Right atrium auricular region (tissue), 2 donors: Measurements from ENCODE around the gene ASAP2. TPM values are rescaled to one million over a fixed set of nuclear protein-coding genes. Genes with fewer than 3 reads are reported as not detected.

ENCODE experiments used
- DNase-seq: peaks from one replicate; pipeline ENCODE4 v3.0.0-alpha.2; 2019; ENCODE audit warnings: low spot score
- H3K27ac ChIP-seq, 2 donors: fragments of 200-600 bp; sonication (generic); 1 replicate in 1 of 2; 2 replicates in 1 of 2; pipeline ENCODE4 v1.5.1; 2016 to 2019
- H3K27me3 ChIP-seq, 2 donors: fragments of 200-600 bp; sonication (generic); one replicate each; pipeline versions ENCODE4 v1.5.1 to v1.6.0; 2017 to 2019
- H3K36me3 ChIP-seq: fragments of 200-600 bp; sonication (generic); one replicate; pipeline ENCODE4 v1.5.1; 2016
- H3K4me1 ChIP-seq, 2 donors: fragments of 200-600 bp; sonication (generic); one replicate each; pipeline versions ENCODE4 v1.5.1 to v1.6.0; 2017 to 2019
- H3K4me3 ChIP-seq, 2 donors: fragments of 200-600 bp; sonication (generic); 1 replicate in 1 of 2; 2 replicates in 1 of 2; pipeline ENCODE4 v1.5.1; 2017 to 2019; ENCODE audit warnings: mild to moderate bottlenecking in 1 of 2, moderate library complexity in 1 of 2
- H3K9me3 ChIP-seq, 2 donors: fragments of 200-600 bp; sonication (generic); one replicate each; pipeline ENCODE4 v1.5.1; 2019
- CTCF ChIP-seq, 2 donors: fragments of 200-600 bp; sonication (generic); IDR thresholded peaks; one replicate each; pipeline ENCODE4 v1.5.1; 2019; ENCODE audit warnings: antibody characterized with exemption in 2 of 2
- total RNA-seq, 2 donors: library from RNA; depleted of rRNA; stranded (reverse); fragments of >200 nt; gene quantifications; one replicate each; pipeline ENCODE4 v1.1.0, GENCODE V29; 2016

The ASAP2 gene
- total RNA-seq, 2 donors from 2014 or later = 13.2 to 20.3 TPM

DNA sequence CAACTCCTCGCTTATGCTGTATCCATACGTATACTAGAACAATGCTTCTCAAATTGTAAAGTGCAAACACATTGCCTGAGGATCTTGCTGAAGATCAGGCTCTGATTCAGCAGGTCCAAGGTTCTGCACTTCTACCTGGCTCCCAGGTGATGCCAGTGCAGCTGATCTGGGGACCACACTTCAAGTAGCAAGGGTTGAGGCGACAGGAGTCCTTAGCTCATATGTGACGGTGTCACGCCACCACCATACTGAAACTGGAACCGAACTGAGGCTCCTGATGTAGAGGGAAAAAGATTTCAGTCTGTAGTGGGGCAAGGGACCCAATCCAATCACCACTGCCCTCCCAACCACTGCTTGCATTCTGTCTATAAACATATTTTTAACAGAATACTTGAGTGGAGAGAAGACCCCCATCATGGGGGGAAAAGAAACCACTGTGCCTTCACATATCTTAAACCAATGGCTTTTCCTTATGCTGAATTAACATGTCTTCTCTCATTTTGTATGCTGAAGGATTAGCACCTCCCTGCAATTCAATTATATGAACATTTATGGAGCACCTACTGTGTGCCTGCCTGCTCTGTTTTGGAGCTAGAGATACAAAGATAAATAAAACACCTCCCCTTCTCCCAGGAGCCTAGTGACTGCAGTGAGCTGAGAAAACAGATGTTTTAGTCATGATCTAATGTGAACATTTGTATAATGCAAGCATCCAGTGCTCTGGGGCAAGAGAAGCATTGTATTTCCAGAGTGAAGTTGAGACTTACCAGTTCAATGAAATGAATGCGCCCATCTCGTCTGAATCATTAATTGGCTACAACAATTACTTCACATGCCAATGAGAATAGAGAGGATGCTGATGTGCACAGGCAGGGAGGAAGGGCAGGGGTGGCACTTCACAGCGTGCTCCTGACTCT, 6.6 kb upstream of the ASAP2 start:
- no peak for TF ChIP-seq CTCF (IDR thresholded peaks at IDR 0.05)
- H3K27ac ChIP-seq = no peak overlapping the region
- H3K9me3 ChIP-seq = no peaks in the 10 kb centered on the region
- DNase-seq = peak; percentile 36
- H3K4me3 ChIP-seq = no peak overlapping the region
- H3K36me3 ChIP-seq = no peaks in the 10 kb centered on the region
- H3K27me3 ChIP-seq = no peaks in the 10 kb centered on the region
- no peaks in the 10 kb centered on the region for H3K4me1 ChIP-seq

- Histone ChIP-seq H3K27me3 (no peaks in the 10 kb centered on the region), H3K4me1 (peaks cover 0 to 3% of the 10 kb centered on the region in 2 donors), H3K9me3 (no peaks in the 10 kb centered on the region), H3K4me3 (no peak overlapping the region), H3K36me3 (no peaks in the 10 kb centered on the region), H3K27ac (no peak overlapping the region)
- TF ChIP-seq CTCF (IDR thresholded peaks at IDR 0.05) = no peak
- DNase-seq = peak; percentile 51
These were observed 6.0 kb upstream of the ASAP2 start for GRCh38 chr2:9200633-9201015.

DNA sequence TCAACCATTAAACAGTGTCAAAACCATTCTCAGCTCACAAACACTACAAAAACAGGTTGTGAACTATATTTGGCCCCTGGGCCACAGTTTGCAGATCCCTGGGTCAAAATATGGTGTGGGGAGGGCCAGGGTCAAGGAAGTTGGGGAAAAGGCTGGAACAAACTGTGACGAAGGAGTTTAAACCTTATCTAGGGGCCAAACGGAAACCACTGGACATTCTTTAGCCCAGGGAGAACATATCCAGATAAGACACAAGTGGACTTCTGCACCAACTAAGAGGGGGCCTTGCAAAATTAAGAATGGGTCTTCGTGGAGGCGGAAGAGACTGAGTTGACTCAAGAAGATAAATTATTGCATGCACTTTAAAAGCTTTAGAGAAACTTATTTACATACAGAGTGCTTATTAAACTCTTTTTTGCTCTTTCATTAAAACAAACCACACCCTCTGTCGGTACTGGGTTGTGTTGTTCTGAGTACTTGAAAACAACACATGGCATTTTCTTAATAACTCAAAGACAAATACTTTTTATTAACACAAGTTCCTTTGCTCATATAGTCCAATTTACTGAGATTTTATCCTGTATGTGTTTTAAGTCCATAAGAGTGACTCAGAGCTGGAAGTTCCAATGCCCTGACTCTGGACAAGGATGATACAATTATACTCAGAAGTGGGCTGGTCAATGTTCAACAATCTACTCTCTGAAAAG, 5.3 kb upstream of the ASAP2 start:
- no peak for TF ChIP-seq CTCF (IDR thresholded peaks at IDR 0.05)
- Histone ChIP-seq H3K4me1 (peaks cover 0 to 9% of the 10 kb centered on the region in 2 donors), H3K9me3 (no peaks in the 10 kb centered on the region), H3K4me3 (no peak overlapping the region), H3K27me3 (no peaks in the 10 kb centered on the region), H3K36me3 (no peaks in the 10 kb centered on the region), H3K27ac (peak overlapping the region in 1 of 2 donors; percentile 11)
- peak; percentile 57 for DNase-seq

GRCh38 chr2:9203006-9203405, 3.6 kb upstream of the ASAP2 start:
- no peak overlapping the region for H3K27ac ChIP-seq
- DNase-seq = no peak
- no peak for TF ChIP-seq CTCF (IDR thresholded peaks at IDR 0.05)
- no peak overlapping the region for H3K4me3 ChIP-seq
- no peaks in the 10 kb centered on the region for H3K9me3 ChIP-seq
- no peaks in the 10 kb centered on the region for H3K36me3 ChIP-seq
- peaks cover 0 to 13% of the 10 kb centered on the region in 2 donors for H3K4me1 ChIP-seq
- H3K27me3 ChIP-seq = no peaks in the 10 kb centered on the region

DNA sequence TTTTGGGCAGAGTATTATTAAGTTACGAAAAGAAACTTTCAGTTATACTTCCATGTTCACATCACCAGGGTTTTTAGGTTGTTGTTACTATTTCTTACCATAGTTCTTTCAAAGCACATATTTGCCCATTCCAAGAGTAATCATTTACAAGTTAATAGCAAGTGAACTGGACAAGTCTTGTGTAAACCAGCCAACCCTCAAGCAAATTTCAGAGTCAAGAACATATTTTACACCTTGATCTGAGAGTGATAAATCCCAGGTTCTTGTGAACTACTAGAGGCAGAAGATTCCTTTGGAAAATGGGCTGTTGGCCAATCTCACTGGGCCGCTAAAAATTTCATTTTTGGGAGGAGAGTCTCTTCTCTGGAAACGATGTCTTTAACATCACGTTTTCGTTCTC, 2.7 kb upstream of the ASAP2 start:
- Histone ChIP-seq H3K4me1 (peaks cover 0 to 14% of the 10 kb centered on the region in 2 donors), H3K36me3 (no peaks in the 10 kb centered on the region), H3K4me3 (no peak overlapping the region), H3K9me3 (no peaks in the 10 kb centered on the region), H3K27ac (no peak overlapping the region), H3K27me3 (no peaks in the 10 kb centered on the region)
- no peak for DNase-seq
- TF ChIP-seq CTCF (IDR thresholded peaks at IDR 0.05) = no peak
